Astrocyte (in vitro differentiated cells and primary cell): ENCODE measurements around the gene SCAF11. TPM values are rescaled to one million over a fixed set of nuclear protein-coding genes. Genes with fewer than 3 reads are reported as not detected.

ENCODE experiments used
- DNase-seq: peaks from one replicate; pipeline ENCODE4 v3.0.0-alpha.2; 2010; ENCODE audit warnings: low read depth
- FAIRE-seq: peaks from 2 replicates; lab custom pipeline; 2011; peaks lifted over from hg19 to GRCh38; lab: Jason Lieb, UNC
- H2AFZ ChIP-seq: 2 replicates; pipeline ENCODE4 v1.6.0; 2012; ENCODE audit warnings: low read depth, low read length, inconsistent platforms
- H3K27ac ChIP-seq: 2 replicates; pipeline ENCODE4 v1.5.1; 2011; ENCODE audit warnings: low read depth, low read length, inconsistent platforms
- H3K27me3 ChIP-seq: 2 replicates; pipeline ENCODE4 v1.6.0; 2011; ENCODE audit warnings: low read length, inconsistent platforms; ENCODE audit not compliant: insufficient read depth
- H3K36me3 ChIP-seq: 2 replicates; pipeline ENCODE4 v1.5.1; 2011; ENCODE audit warnings: low read length, inconsistent platforms; ENCODE audit not compliant: insufficient read depth
- H3K4me1 ChIP-seq: 2 replicates; pipeline ENCODE4 v1.5.1; 2011; ENCODE audit warnings: low read length, inconsistent platforms; ENCODE audit not compliant: insufficient read depth
- H3K4me2 ChIP-seq: 2 replicates; pipeline ENCODE4 v1.6.0; 2012; ENCODE audit warnings: low read length, inconsistent platforms
- H3K4me3 ChIP-seq: 2 replicates; pipeline ENCODE4 v1.5.1; 2011; ENCODE audit warnings: low read depth, mild to moderate bottlenecking, low read length, inconsistent platforms; ENCODE audit not compliant: insufficient read depth
- H3K79me2 ChIP-seq: 2 replicates; pipeline ENCODE4 v1.6.0; 2012; ENCODE audit warnings: mild to moderate bottlenecking, low read length, inconsistent platforms; ENCODE audit not compliant: insufficient read depth
- H3K9ac ChIP-seq: 2 replicates; pipeline ENCODE4 v1.6.0; 2012; ENCODE audit warnings: mild to moderate bottlenecking, low read length, inconsistent platforms
- H3K9me3 ChIP-seq: 2 replicates; pipeline ENCODE4 v1.5.1; 2012; ENCODE audit warnings: low read depth, mild to moderate bottlenecking, low read length, inconsistent platforms; ENCODE audit not compliant: insufficient read depth
- H4K20me1 ChIP-seq: 2 replicates; pipeline ENCODE4 v1.6.0; 2012; ENCODE audit warnings: low read length, inconsistent platforms; ENCODE audit not compliant: insufficient read depth
- H3K27ac Mint-ChIP-seq: one replicate; pipeline ENCODE4 v1.8.0; 2021; ENCODE audit warnings: mild to moderate bottlenecking, mixed read lengths; ENCODE audit not compliant: unreplicated experiment
- H3K27me3 Mint-ChIP-seq: one replicate; pipeline ENCODE4 v1.8.0; 2021; ENCODE audit warnings: low read depth, mixed read lengths; ENCODE audit not compliant: unreplicated experiment
- H3K36me3 Mint-ChIP-seq: one replicate; pipeline ENCODE4 v1.8.0; 2021; ENCODE audit warnings: low read depth, mixed read lengths; ENCODE audit not compliant: unreplicated experiment
- H3K4me1 Mint-ChIP-seq: one replicate; pipeline ENCODE4 v1.8.0; 2021; ENCODE audit warnings: low read depth, mixed read lengths; ENCODE audit not compliant: unreplicated experiment
- H3K4me3 Mint-ChIP-seq: one replicate; pipeline ENCODE4 v1.8.0; 2021; ENCODE audit warnings: mild to moderate bottlenecking, moderate library complexity, mixed read lengths; ENCODE audit not compliant: unreplicated experiment
- H3K9me3 Mint-ChIP-seq: one replicate; pipeline ENCODE4 v1.8.0; 2021; ENCODE audit warnings: mild to moderate bottlenecking, mixed read lengths; ENCODE audit not compliant: unreplicated experiment
- CTCF ChIP-seq: IDR thresholded peaks from 2 replicates; pipeline ENCODE4 v1.5.1; 2011; ENCODE audit warnings: low read depth, mild to moderate bottlenecking, inconsistent platforms, low read length, moderate library complexity; ENCODE audit not compliant: insufficient read depth
- EZH2 ChIP-seq: IDR thresholded peaks from 2 replicates; pipeline ENCODE4 v1.6.1; 2012; ENCODE audit warnings: mild to moderate bottlenecking, low read length, inconsistent platforms; ENCODE audit not compliant: insufficient read depth
- total RNA-seq: library from RNA; stranded (reverse); gene quantifications from 2 replicates; pipeline ENCODE4 v1.2.1, GENCODE V29; 2021

SCAF11 gene
- total RNA-seq, 1 donor from 2014 or later = 118 TPM

- TF ChIP-seq EZH2 (no peak), CTCF (no peak)
- H3K36me3 Mint-ChIP-seq = peaks cover 9% of the 10 kb centered on the region
- no peak for FAIRE-seq
- no peak overlapping the region for H3K27ac Mint-ChIP-seq
- H3K36me3 ChIP-seq = peaks cover 19% of the 10 kb centered on the region
- H4K20me1 ChIP-seq = peaks cover 4% of the 10 kb centered on the region
- H2AFZ ChIP-seq = no peak overlapping the region
- H3K4me3 Mint-ChIP-seq = no peak overlapping the region
- H3K27ac ChIP-seq = no peak overlapping the region
- H3K4me1 ChIP-seq = no peaks in the 10 kb centered on the region
- no peak overlapping the region for H3K9ac ChIP-seq
- no peaks in the 10 kb centered on the region for H3K4me1 Mint-ChIP-seq
- no peaks in the 10 kb centered on the region for H3K27me3 Mint-ChIP-seq
- no peaks in the 10 kb centered on the region for H3K9me3 Mint-ChIP-seq
- no peaks in the 10 kb centered on the region for H3K9me3 ChIP-seq
- no peak overlapping the region for H3K4me3 ChIP-seq
- H3K4me2 ChIP-seq = no peak overlapping the region
- no peaks in the 10 kb centered on the region for H3K79me2 ChIP-seq
- no peak for DNase-seq
- no peaks in the 10 kb centered on the region for H3K27me3 ChIP-seq
Measured at GRCh38 chr12:45933504-45933903, 56.9 kb downstream of the SCAF11 start.

GRCh38 chr12:45930369-45930768, 60.0 kb downstream of the SCAF11 start:
- TF ChIP-seq CTCF (no peak), EZH2 (no peak)
- no peak overlapping the region for H3K4me3 ChIP-seq
- no peak overlapping the region for H2AFZ ChIP-seq
- peaks cover 45% of the 10 kb centered on the region for H3K36me3 ChIP-seq
- peaks cover 4% of the 10 kb centered on the region for H4K20me1 ChIP-seq
- FAIRE-seq = no peak
- H3K36me3 Mint-ChIP-seq = peaks cover 29% of the 10 kb centered on the region
- H3K27ac Mint-ChIP-seq = no peak overlapping the region
- no peaks in the 10 kb centered on the region for H3K27me3 ChIP-seq
- H3K4me2 ChIP-seq = no peak overlapping the region
- no peak overlapping the region for H3K27ac ChIP-seq
- H3K9me3 Mint-ChIP-seq = peaks cover 4% of the 10 kb centered on the region
- H3K9me3 ChIP-seq = no peaks in the 10 kb centered on the region
- no peak for DNase-seq
- H3K79me2 ChIP-seq = no peaks in the 10 kb centered on the region
- no peaks in the 10 kb centered on the region for H3K4me1 Mint-ChIP-seq
- no peaks in the 10 kb centered on the region for H3K4me1 ChIP-seq
- H3K9ac ChIP-seq = no peak overlapping the region
- H3K4me3 Mint-ChIP-seq = no peak overlapping the region
- no peaks in the 10 kb centered on the region for H3K27me3 Mint-ChIP-seq

- H3K36me3 ChIP-seq = peaks cover 53% of the 10 kb centered on the region
- H3K4me3 Mint-ChIP-seq = no peak overlapping the region
- FAIRE-seq = no peak
Measured at GRCh38 chr12:45928309-45928708, 62.1 kb downstream of the SCAF11 start.

More at GRCh38 chr12:45928309-45928708, 62.1 kb downstream of the SCAF11 start:
- Mint-ChIP-seq H3K36me3 (peaks cover 29% of the 10 kb centered on the region), H3K4me1 (no peaks in the 10 kb centered on the region), H3K27me3 (no peaks in the 10 kb centered on the region), H3K27ac (no peak overlapping the region), H3K9me3 (peaks cover 4% of the 10 kb centered on the region)
- no peaks in the 10 kb centered on the region for H3K27me3 ChIP-seq
- no peaks in the 10 kb centered on the region for H3K4me1 ChIP-seq
- no peak overlapping the region for H2AFZ ChIP-seq
- H3K9ac ChIP-seq = no peak overlapping the region
- no peaks in the 10 kb centered on the region for H3K79me2 ChIP-seq
- no peak overlapping the region for H3K4me3 ChIP-seq
- peaks cover 4% of the 10 kb centered on the region for H4K20me1 ChIP-seq
- no peaks in the 10 kb centered on the region for H3K9me3 ChIP-seq
- no peak overlapping the region for H3K27ac ChIP-seq
- TF ChIP-seq EZH2 (no peak), CTCF (no peak)
- H3K4me2 ChIP-seq = no peak overlapping the region
- no peak for DNase-seq
